Right atrium auricular region (tissue), 2 donors: ENCODE measurements around the gene OLIG2. TPM values are rescaled to one million over a fixed set of nuclear protein-coding genes. Genes with fewer than 3 reads are reported as not detected.
A peak's percentile ranks its signal among the peaks of the same experiment; 100 is the strongest.

ENCODE experiments used
- DNase-seq: peaks from one replicate; pipeline ENCODE4 v3.0.0-alpha.2; 2019; ENCODE audit warnings: low spot score
- H3K27ac ChIP-seq, 2 donors: fragments of 200-600 bp; sonication (generic); 1 replicate in 1 of 2; 2 replicates in 1 of 2; pipeline ENCODE4 v1.5.1; 2016 to 2019
- H3K27me3 ChIP-seq, 2 donors: fragments of 200-600 bp; sonication (generic); one replicate each; pipeline versions ENCODE4 v1.5.1 to v1.6.0; 2017 to 2019
- H3K36me3 ChIP-seq: fragments of 200-600 bp; sonication (generic); one replicate; pipeline ENCODE4 v1.5.1; 2016
- H3K4me1 ChIP-seq, 2 donors: fragments of 200-600 bp; sonication (generic); one replicate each; pipeline versions ENCODE4 v1.5.1 to v1.6.0; 2017 to 2019
- H3K4me3 ChIP-seq, 2 donors: fragments of 200-600 bp; sonication (generic); 1 replicate in 1 of 2; 2 replicates in 1 of 2; pipeline ENCODE4 v1.5.1; 2017 to 2019; ENCODE audit warnings: mild to moderate bottlenecking in 1 of 2, moderate library complexity in 1 of 2
- H3K9me3 ChIP-seq, 2 donors: fragments of 200-600 bp; sonication (generic); one replicate each; pipeline ENCODE4 v1.5.1; 2019
- CTCF ChIP-seq, 2 donors: fragments of 200-600 bp; sonication (generic); IDR thresholded peaks; one replicate each; pipeline ENCODE4 v1.5.1; 2019; ENCODE audit warnings: antibody characterized with exemption in 2 of 2
- total RNA-seq, 2 donors: library from RNA; depleted of rRNA; stranded (reverse); fragments of >200 nt; gene quantifications; one replicate each; pipeline ENCODE4 v1.1.0, GENCODE V29; 2016

OLIG2 gene
- total RNA-seq, 2 donors from 2014 or later: not detected

GRCh38 chr21:33015756-33016155 lies 10.0 kb upstream of the OLIG2 start:
- H3K27me3 ChIP-seq: peaks cover 9 to 13% of the 10 kb centered on the region in 2 donors
- peaks cover 0 to 11% of the 10 kb centered on the region in 2 donors for H3K4me1 ChIP-seq
- H3K9me3 ChIP-seq: no peaks in the 10 kb centered on the region
- H3K36me3 ChIP-seq: no peaks in the 10 kb centered on the region
- no peak for TF ChIP-seq CTCF (IDR thresholded peaks at IDR 0.05)
- no peak overlapping the region for H3K4me3 ChIP-seq
- H3K27ac ChIP-seq: no peak overlapping the region
- peak; percentile 18 for DNase-seq

GRCh38 chr21:33018707-33019465 lies 6.8 kb upstream of the OLIG2 start:
- H3K27ac ChIP-seq: no peak overlapping the region
- no peaks in the 10 kb centered on the region for H3K9me3 ChIP-seq
- H3K4me1 ChIP-seq: peaks cover 0 to 25% of the 10 kb centered on the region in 2 donors
- peaks cover 17 to 40% of the 10 kb centered on the region in 2 donors for H3K27me3 ChIP-seq
- H3K36me3 ChIP-seq: no peaks in the 10 kb centered on the region
- no peak overlapping the region for H3K4me3 ChIP-seq
- no peak for TF ChIP-seq CTCF (IDR thresholded peaks at IDR 0.05)
- DNase-seq: no peak

GRCh38 chr21:33019516-33019884 lies 6.2 kb upstream of the OLIG2 start:
- no peak for TF ChIP-seq CTCF (IDR thresholded peaks at IDR 0.05)
- peak overlapping the region in 1 of 2 donors; percentile 27 for H3K4me3 ChIP-seq
- H3K27me3 ChIP-seq: peaks cover 20 to 46% of the 10 kb centered on the region in 2 donors
- H3K27ac ChIP-seq: no peak overlapping the region
- no peaks in the 10 kb centered on the region for H3K36me3 ChIP-seq
- H3K9me3 ChIP-seq: no peaks in the 10 kb centered on the region
- peaks cover 0 to 30% of the 10 kb centered on the region in 2 donors for H3K4me1 ChIP-seq
- DNase-seq: peak; percentile 49

- DNase-seq: no peak
- H3K4me3 ChIP-seq: peak overlapping the region in 1 of 2 donors; percentile 27
- no peak overlapping the region for H3K27ac ChIP-seq
- TF ChIP-seq CTCF (IDR thresholded peaks at IDR 0.05): no peak
- no peaks in the 10 kb centered on the region for H3K36me3 ChIP-seq
- peaks cover 0 to 30% of the 10 kb centered on the region in 2 donors for H3K4me1 ChIP-seq
- peaks cover 26 to 51% of the 10 kb centered on the region in 2 donors for H3K27me3 ChIP-seq
- no peaks in the 10 kb centered on the region for H3K9me3 ChIP-seq
These were observed 5.7 kb upstream of the OLIG2 start for GRCh38 chr21:33019885-33020557.

GRCh38 chr21:33020558-33021100 lies 5.1 kb upstream of the OLIG2 start:
- Histone ChIP-seq H3K9me3 (no peaks in the 10 kb centered on the region), H3K27ac (no peak overlapping the region), H3K27me3 (peaks cover 31 to 57% of the 10 kb centered on the region in 2 donors), H3K4me1 (peaks cover 0 to 34% of the 10 kb centered on the region in 2 donors), H3K36me3 (no peaks in the 10 kb centered on the region), H3K4me3 (no peak overlapping the region)
- TF ChIP-seq CTCF (IDR thresholded peaks at IDR 0.05): no peak
- no peak for DNase-seq
